ENCODE results near the gene ZNF438.

DNA sequence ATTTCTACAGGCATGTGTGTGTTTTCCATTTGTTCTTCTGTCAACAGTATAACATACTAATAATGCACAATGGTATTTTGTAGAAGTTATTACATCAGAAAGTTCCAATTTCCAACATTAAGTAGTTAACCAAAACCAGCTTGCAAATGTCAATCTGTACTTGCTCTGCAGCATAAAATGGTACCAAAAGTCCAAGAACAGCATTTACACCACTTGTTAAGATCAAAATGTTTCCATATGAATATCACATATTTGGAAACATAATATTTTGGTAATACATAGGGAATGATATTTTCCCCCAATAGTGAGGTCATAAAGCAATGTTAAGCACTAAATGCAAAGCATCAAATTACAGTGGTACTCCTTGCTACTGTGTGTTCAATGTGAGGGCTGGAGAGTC is 162.1 kb downstream of the ZNF438 start:
- TF ChIP-seq, protein P1, sequence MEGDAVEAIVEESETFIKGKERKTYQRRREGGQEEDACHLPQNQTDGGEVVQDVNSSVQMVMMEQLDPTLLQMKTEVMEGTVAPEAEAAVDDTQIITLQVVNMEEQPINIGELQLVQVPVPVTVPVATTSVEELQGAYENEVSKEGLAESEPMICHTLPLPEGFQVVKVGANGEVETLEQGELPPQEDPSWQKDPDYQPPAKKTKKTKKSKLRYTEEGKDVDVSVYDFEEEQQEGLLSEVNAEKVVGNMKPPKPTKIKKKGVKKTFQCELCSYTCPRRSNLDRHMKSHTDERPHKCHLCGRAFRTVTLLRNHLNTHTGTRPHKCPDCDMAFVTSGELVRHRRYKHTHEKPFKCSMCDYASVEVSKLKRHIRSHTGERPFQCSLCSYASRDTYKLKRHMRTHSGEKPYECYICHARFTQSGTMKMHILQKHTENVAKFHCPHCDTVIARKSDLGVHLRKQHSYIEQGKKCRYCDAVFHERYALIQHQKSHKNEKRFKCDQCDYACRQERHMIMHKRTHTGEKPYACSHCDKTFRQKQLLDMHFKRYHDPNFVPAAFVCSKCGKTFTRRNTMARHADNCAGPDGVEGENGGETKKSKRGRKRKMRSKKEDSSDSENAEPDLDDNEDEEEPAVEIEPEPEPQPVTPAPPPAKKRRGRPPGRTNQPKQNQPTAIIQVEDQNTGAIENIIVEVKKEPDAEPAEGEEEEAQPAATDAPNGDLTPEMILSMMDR (IDR thresholded peaks at IDR 0.05), result no peak
- no peak for TF ChIP-seq EZH2 (IDR thresholded peaks at IDR 0.05)

Data from neural progenitor cell (in vitro differentiated cells).